H9 (cell line): ENCODE results near the gene ALG14. TPM values are rescaled to one million over a fixed set of nuclear protein-coding genes. Genes with fewer than 3 reads are reported as not detected.

Source experiments
- DNase-seq: peaks from one replicate; pipeline ENCODE4 v3.0.0-alpha.2; 2017
- H2AFZ ChIP-seq: one replicate; pipeline ENCODE4 v1.6.1; 2013; ENCODE audit warnings: mild to moderate bottlenecking, low read length, control low read depth, moderate library complexity
- H2AK5ac ChIP-seq: 2 replicates; pipeline ENCODE4 v1.6.1; 2013; ENCODE audit warnings: low read length, control low read depth, mixed read lengths; ENCODE audit not compliant: insufficient read length
- H2BK120ac ChIP-seq: one replicate; pipeline ENCODE4 v1.6.1; 2013; ENCODE audit warnings: low read depth, mild to moderate bottlenecking, low read length, control low read depth, inconsistent platforms; ENCODE audit not compliant: poor library complexity, severe bottlenecking
- H2BK12ac ChIP-seq: 2 replicates; pipeline ENCODE4 v1.6.1; 2013; ENCODE audit warnings: low read length, control low read depth, mixed read lengths, low read depth; ENCODE audit not compliant: insufficient read length
- H2BK15ac ChIP-seq: 2 replicates; pipeline ENCODE4 v1.6.1; 2013; ENCODE audit warnings: low read depth, low read length, control low read depth
- H2BK20ac ChIP-seq: one replicate; pipeline ENCODE4 v1.6.1; 2013; ENCODE audit warnings: low read depth, mild to moderate bottlenecking, low read length, control low read depth, inconsistent platforms; ENCODE audit not compliant: poor library complexity, severe bottlenecking
- H2BK5ac ChIP-seq: 2 replicates; pipeline ENCODE4 v1.6.1; 2013; ENCODE audit warnings: low read length, control low read depth, mixed read lengths; ENCODE audit not compliant: insufficient read length
- H3K14ac ChIP-seq: 2 replicates; pipeline ENCODE4 v1.6.1; 2013; ENCODE audit warnings: low read length, control low read depth; ENCODE audit not compliant: insufficient read depth
- H3K18ac ChIP-seq: 2 replicates; pipeline ENCODE4 v1.6.1; 2013; ENCODE audit warnings: low read depth, mild to moderate bottlenecking, mixed read lengths, low read length, control low read depth; ENCODE audit not compliant: insufficient read length
- H3K23ac ChIP-seq: 2 replicates; pipeline ENCODE4 v1.6.1; 2013; ENCODE audit warnings: low read length, control low read depth, mixed read lengths, low read depth; ENCODE audit not compliant: insufficient read length
- H3K23me2 ChIP-seq: 2 replicates; pipeline ENCODE4 v1.6.1; 2013; ENCODE audit warnings: low read depth, mild to moderate bottlenecking, mixed read lengths, low read length, control low read depth; ENCODE audit not compliant: insufficient read length, poor library complexity, severe bottlenecking
- H3K27ac ChIP-seq: 2 replicates; pipeline ENCODE4 v1.5.1; 2013; ENCODE audit warnings: low read length, control low read depth, mixed read lengths, low read depth; ENCODE audit not compliant: insufficient read length
- H3K27me3 ChIP-seq: 2 replicates; pipeline ENCODE4 v1.6.1; 2013; ENCODE audit warnings: low read length, control low read depth, inconsistent platforms; ENCODE audit not compliant: insufficient read depth
- H3K4ac ChIP-seq: 2 replicates; pipeline ENCODE4 v1.6.1; 2013; ENCODE audit warnings: low read depth, mild to moderate bottlenecking, control low read depth, inconsistent platforms, low read length, moderate library complexity
- H3K4me1 ChIP-seq: 2 replicates; pipeline ENCODE4 v1.6.1; 2013; ENCODE audit warnings: low read length, control low read depth, inconsistent platforms; ENCODE audit not compliant: insufficient read depth
- H3K4me2 ChIP-seq: 2 replicates; pipeline ENCODE4 v1.6.1; 2013; ENCODE audit warnings: low read length, control low read depth, mixed read lengths; ENCODE audit not compliant: insufficient read length, insufficient read depth
- H3K56ac ChIP-seq: 2 replicates; pipeline ENCODE4 v1.6.1; 2013; ENCODE audit warnings: low read depth, mild to moderate bottlenecking, mixed read lengths, low read length, control low read depth; ENCODE audit not compliant: insufficient read length
- H3K79me1 ChIP-seq: 2 replicates; pipeline ENCODE4 v1.6.1; 2013; ENCODE audit warnings: low read depth, mild to moderate bottlenecking, moderate library complexity, low read length, control low read depth, inconsistent platforms; ENCODE audit not compliant: insufficient read depth, poor library complexity, severe bottlenecking
- H3K79me2 ChIP-seq: 2 replicates; pipeline ENCODE4 v1.6.1; 2013; ENCODE audit warnings: low read length, control low read depth, inconsistent platforms; ENCODE audit not compliant: insufficient read depth
- H3K9ac ChIP-seq: 2 replicates; pipeline ENCODE4 v1.6.1; 2013; ENCODE audit warnings: low read length, control low read depth, mixed read lengths; ENCODE audit not compliant: insufficient read length; ENCODE audit errors: extremely low read depth
- H3K9me3 ChIP-seq: one replicate; pipeline ENCODE4 v1.6.1; 2013; ENCODE audit warnings: low read depth, low read length, inconsistent platforms; ENCODE audit not compliant: control insufficient read depth
- H3T11ph ChIP-seq: one replicate; pipeline ENCODE4 v1.6.1; 2013; ENCODE audit warnings: mild to moderate bottlenecking, low read length, control low read depth, inconsistent platforms
- H4K20me1 ChIP-seq: one replicate; pipeline ENCODE4 v1.6.1; 2013; ENCODE audit not compliant: control insufficient read depth, insufficient read length, insufficient read depth
- H4K5ac ChIP-seq: 2 replicates; pipeline ENCODE4 v1.6.1; 2013; ENCODE audit warnings: low read depth, mild to moderate bottlenecking, mixed read lengths, low read length, control low read depth; ENCODE audit not compliant: insufficient read length
- H4K8ac ChIP-seq: replicated peaks from 2 replicates; pipeline ENCODE4 v1.6.1; 2013; ENCODE audit warnings: low read length, control low read depth, mixed read lengths, low read depth; ENCODE audit not compliant: insufficient read length
- H4K91ac ChIP-seq: 2 replicates; pipeline ENCODE4 v1.6.1; 2013; ENCODE audit warnings: low read depth, mild to moderate bottlenecking, moderate library complexity, mixed read lengths, low read length, control low read depth; ENCODE audit not compliant: insufficient read length
- H3K27ac Mint-ChIP-seq, 3 experiments: 2 replicates in 2 of 3; 3 replicates in 1 of 3; pipeline ENCODE4 v1.8.0; 2020 to 2021; ENCODE audit warnings: mixed read lengths in 3 of 3, mild to moderate bottlenecking in 1 of 3, moderate library complexity in 1 of 3
- H3K27me3 Mint-ChIP-seq: 2 replicates; pipeline ENCODE4 v1.8.0; 2021; ENCODE audit warnings: low read depth, mild to moderate bottlenecking, moderate library complexity, mixed read lengths
- H3K36me3 Mint-ChIP-seq, 3 experiments: 2 replicates in 2 of 3; 3 replicates in 1 of 3; pipeline ENCODE4 v1.8.0; 2020 to 2021; ENCODE audit warnings: low read depth in 3 of 3, mixed read lengths in 3 of 3; ENCODE audit not compliant: insufficient read depth in 1 of 3
- H3K4me1 Mint-ChIP-seq, 2 experiments: 2 replicates each; pipeline ENCODE4 v1.8.0; 2020; ENCODE audit warnings: mixed read lengths in 2 of 2
- H3K4me3 Mint-ChIP-seq, 2 experiments: 2 replicates in 1 of 2; 3 replicates in 1 of 2; pipeline ENCODE4 v1.8.0; 2020 to 2021; ENCODE audit warnings: mild to moderate bottlenecking in 2 of 2, mixed read lengths in 2 of 2, moderate library complexity in 1 of 2
- H3K9me3 Mint-ChIP-seq, 2 experiments: 2 replicates in 1 of 2; 3 replicates in 1 of 2; pipeline ENCODE4 v1.8.0; 2020; ENCODE audit warnings: mild to moderate bottlenecking in 2 of 2, mixed read lengths in 2 of 2, moderate library complexity in 1 of 2
- WGBS: extraction: QIAGEN DNeasy Blood & Tissue Kit; methylation state at CpG from one replicate; pipeline ENCODE4 v1.1.7; 2013; ENCODE audit warnings: missing lambda C conversion rate, low lambda C conversion rate, mixed read lengths; ENCODE audit not compliant: insufficient read length; ENCODE audit errors: extremely low coverage; 5-methylcytosine and 5-hydroxymethylcytosine counted together
- total RNA-seq: library from RNA; stranded (reverse); gene quantifications from 2 replicates; pipeline ENCODE4 v1.2.1, GENCODE V29; 2021
- TF ChIP-seq, protein P1 (sequence below): fragments of 200-600 bp; sonication (generic); conservative IDR thresholded peaks from 3 replicates; pipeline ENCODE4 v1.8.0; 2021; ENCODE audit warnings: antibody characterized with exemption, mild to moderate bottlenecking

Gene ALG14
- total RNA-seq, 1 experiment from 2014 or later = 2.5 TPM

DNA sequence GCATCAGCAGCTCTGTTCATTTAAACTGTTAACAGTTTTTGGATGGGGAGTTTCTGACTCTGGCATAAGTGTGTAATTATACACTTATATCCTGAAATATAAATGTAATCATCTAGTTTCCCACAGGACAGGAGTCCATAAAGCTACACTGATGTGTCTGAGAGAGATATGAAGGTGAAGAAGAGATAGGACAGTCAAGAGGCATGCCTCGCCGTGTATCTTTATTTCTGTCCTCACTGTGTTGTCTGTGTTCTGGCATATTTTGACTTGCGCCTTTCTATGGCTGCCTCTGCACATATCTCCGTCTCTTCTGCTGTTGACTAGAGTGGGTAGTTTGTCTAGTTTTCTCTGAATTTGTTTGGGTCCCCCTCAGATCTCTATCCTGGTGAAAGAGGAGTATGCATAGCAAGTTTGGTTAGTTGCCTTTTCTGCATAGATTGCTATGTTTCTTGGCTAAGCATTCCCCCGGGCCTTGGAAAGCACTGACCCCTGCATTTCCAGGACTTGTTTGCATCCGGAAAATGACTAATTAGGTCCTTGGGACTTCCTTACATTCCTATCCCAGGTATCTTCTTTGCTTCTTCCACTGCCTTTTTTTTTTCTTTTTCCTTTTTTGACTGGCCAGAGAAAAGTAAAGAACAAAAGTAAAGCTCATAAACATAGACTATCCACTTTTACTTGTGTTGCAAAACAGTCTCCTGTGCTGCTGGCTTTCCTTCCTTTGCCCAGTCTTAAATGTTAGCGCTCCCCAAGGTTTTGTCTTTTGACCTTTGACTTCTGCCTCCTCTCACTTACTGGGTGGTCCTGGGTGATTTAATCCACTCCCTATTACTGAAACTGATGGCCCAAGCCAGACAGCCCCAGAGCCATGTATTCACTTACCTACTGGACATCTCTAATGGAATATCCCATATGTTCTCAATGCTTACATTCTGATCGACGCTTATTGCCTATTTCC lies 118.2 kb downstream of the ALG14 start:
- Histone ChIP-seq H3K9ac (no peak overlapping the region), H3K79me2 (no peaks in the 10 kb centered on the region), H2BK12ac (no peak overlapping the region), H3K56ac (no peak overlapping the region), H3K23ac (no peak overlapping the region), H4K20me1 (no peaks in the 10 kb centered on the region), H2AK5ac (no peak overlapping the region), H4K91ac (no peak overlapping the region), H3K23me2 (no peaks in the 10 kb centered on the region), H3K79me1 (no peaks in the 10 kb centered on the region), H3K18ac (no peak overlapping the region), H2BK15ac (no peak overlapping the region), H3T11ph (no peak overlapping the region), H3K27me3 (no peaks in the 10 kb centered on the region), H3K27ac (no peak overlapping the region), H2AFZ (no peak overlapping the region), H3K14ac (no peak overlapping the region), H4K8ac (no peak overlapping the region), H3K4ac (no peak overlapping the region), H2BK20ac (no peak overlapping the region), H3K4me1 (peaks cover 3% of the 10 kb centered on the region; the same call in 1 of the 2 replicates), H2BK120ac (no peak overlapping the region), H3K9me3 (no peaks in the 10 kb centered on the region), H2BK5ac (no peak overlapping the region), H3K4me2 (no peak overlapping the region), H4K5ac (no peak overlapping the region)
- Mint-ChIP-seq H3K27ac (peak overlapping the region in 2 of 3 experiments; percentile 8 to 50; a peak in 4 of 7 replicates), H3K4me3 (no peak overlapping the region), H3K9me3 (no peaks in the 10 kb centered on the region), H3K27me3 (no peaks in the 10 kb centered on the region), H3K36me3 (peaks cover 0 to 4% (median 0%) of the 10 kb centered on the region in 3 experiments; a peak in 1 of 7 replicates), H3K4me1 (peaks cover 14 to 16% of the 10 kb centered on the region in 2 experiments)
- DNase-seq = no peak
- WGBS = no CpG with 5 or more reads among the region's 9 CpGs
- TF ChIP-seq, protein P1, sequence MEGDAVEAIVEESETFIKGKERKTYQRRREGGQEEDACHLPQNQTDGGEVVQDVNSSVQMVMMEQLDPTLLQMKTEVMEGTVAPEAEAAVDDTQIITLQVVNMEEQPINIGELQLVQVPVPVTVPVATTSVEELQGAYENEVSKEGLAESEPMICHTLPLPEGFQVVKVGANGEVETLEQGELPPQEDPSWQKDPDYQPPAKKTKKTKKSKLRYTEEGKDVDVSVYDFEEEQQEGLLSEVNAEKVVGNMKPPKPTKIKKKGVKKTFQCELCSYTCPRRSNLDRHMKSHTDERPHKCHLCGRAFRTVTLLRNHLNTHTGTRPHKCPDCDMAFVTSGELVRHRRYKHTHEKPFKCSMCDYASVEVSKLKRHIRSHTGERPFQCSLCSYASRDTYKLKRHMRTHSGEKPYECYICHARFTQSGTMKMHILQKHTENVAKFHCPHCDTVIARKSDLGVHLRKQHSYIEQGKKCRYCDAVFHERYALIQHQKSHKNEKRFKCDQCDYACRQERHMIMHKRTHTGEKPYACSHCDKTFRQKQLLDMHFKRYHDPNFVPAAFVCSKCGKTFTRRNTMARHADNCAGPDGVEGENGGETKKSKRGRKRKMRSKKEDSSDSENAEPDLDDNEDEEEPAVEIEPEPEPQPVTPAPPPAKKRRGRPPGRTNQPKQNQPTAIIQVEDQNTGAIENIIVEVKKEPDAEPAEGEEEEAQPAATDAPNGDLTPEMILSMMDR = no peak
